GM23338 (cell line): Measurements from ENCODE around the gene RNF217. TPM values are rescaled to one million over a fixed set of nuclear protein-coding genes. Genes with fewer than 3 reads are reported as not detected.

ENCODE experiments used
- ETS1 ChIP-seq: IDR thresholded peaks from 2 replicates; pipeline ENCODE4 v1.6.1; 2016; ENCODE audit warnings: antibody characterized with exemption
- EZH2 ChIP-seq: fragments of 200-600 bp; sonication (generic); IDR thresholded peaks from one replicate; pipeline ENCODE4 v1.8.0; 2017; ENCODE audit warnings: antibody characterized with exemption, mild to moderate bottlenecking, low read depth; ENCODE audit not compliant: unreplicated experiment
- REST ChIP-seq: IDR thresholded peaks from one replicate; pipeline ENCODE4 v1.6.1; 2018; ENCODE audit warnings: antibody characterized with exemption; ENCODE audit not compliant: unreplicated experiment
- ZNF331 ChIP-seq: fragments of 250-450 bp; sonication (Bioruptor Pico); IDR thresholded peaks from 2 replicates; pipeline ENCODE4 v1.5.0; 2020; ENCODE audit warnings: low read depth, mild to moderate bottlenecking, moderate library complexity
- ZNF462 ChIP-seq: fragments of 250-450 bp; sonication (Bioruptor Pico); IDR thresholded peaks from 2 replicates; pipeline ENCODE4 v1.5.0; 2020; ENCODE audit warnings: mild to moderate bottlenecking, moderate library complexity
- polyA plus RNA-seq: library from polyadenylated mRNA; unstranded; fragments of >200 nt; fragmentation: Nextera tagmentation; extraction: Ambion mirVana; gene quantifications from 2 replicates; pipeline ENCODE4 v1.2.1, GENCODE V29; 2016
- total RNA-seq: library from RNA; depleted of rRNA; stranded (reverse); fragments of >200 nt; shearing (Covaris generic); gene quantifications from 2 replicates; pipeline ENCODE4 v1.2.3, GENCODE V29; 2014

Gene RNF217
- total and polyA plus RNA-seq, 2 experiments from 2014 or later = 1.7 to 6.2 TPM

GRCh38 chr6:124956018-124956417 lies 6.2 kb upstream of the RNF217 start (continued):
- no peak for TF ChIP-seq ZNF462 (CRISPR knock-in tag)
- TF ChIP-seq EZH2 = no peak
- no peak for TF ChIP-seq ETS1
- no peak for TF ChIP-seq REST
- TF ChIP-seq ZNF331 (CRISPR knock-in tag) = no peak
